Upper lobe of left lung (tissue), 4 donors: ENCODE results near the gene LCN9.

ENCODE experiments used
- CTCF ChIP-seq, 6 experiments: fragments of 450-650 bp in 4 of 6; fragments of 200-600 bp in 2 of 6; sonication (generic) in 2 of 6; IDR thresholded peaks; one replicate each; pipeline ENCODE4 v1.5.1; 2016 to 2019; ENCODE audit warnings: antibody characterized with exemption in 6 of 6
- EP300 ChIP-seq, 4 donors: sonication (generic); formaldehyde crosslinking; IDR thresholded peaks; one replicate each; pipeline ENCODE4 v1.5.1; 2017; ENCODE audit warnings: antibody characterized with exemption in 4 of 4, control low read depth in 2 of 4
- POLR2A ChIP-seq, 4 donors: fragments of 450-650 bp; IDR thresholded peaks; one replicate each; pipeline ENCODE4 v1.5.1; 2016 to 2017; ENCODE audit warnings: antibody characterized with exemption in 4 of 4, mild to moderate bottlenecking in 2 of 4
- POLR2AphosphoS5 ChIP-seq, 2 donors: sonication (generic); formaldehyde crosslinking; IDR thresholded peaks; one replicate each; pipeline ENCODE4 v1.5.1; 2017; ENCODE audit warnings: antibody characterized with exemption in 2 of 2

GRCh38 chr9:135641047-135641446, 22.1 kb upstream of the LCN9 start:
- no peak for TF ChIP-seq CTCF (IDR thresholded peaks at IDR 0.05)
- no peak for TF ChIP-seq POLR2AphosphoS5 (IDR thresholded peaks at IDR 0.05)
- no peak for TF ChIP-seq POLR2A (IDR thresholded peaks at IDR 0.05)
- TF ChIP-seq EP300 (IDR thresholded peaks at IDR 0.05) = no peak
